Measurements from ENCODE around the gene B4GALT5. TPM values are rescaled to one million over a fixed set of nuclear protein-coding genes. Genes with fewer than 3 reads are reported as not detected.

B4GALT5 gene
- total RNA-seq, 1 donor from 2014 or later, result 72.9 TPM

DNA sequence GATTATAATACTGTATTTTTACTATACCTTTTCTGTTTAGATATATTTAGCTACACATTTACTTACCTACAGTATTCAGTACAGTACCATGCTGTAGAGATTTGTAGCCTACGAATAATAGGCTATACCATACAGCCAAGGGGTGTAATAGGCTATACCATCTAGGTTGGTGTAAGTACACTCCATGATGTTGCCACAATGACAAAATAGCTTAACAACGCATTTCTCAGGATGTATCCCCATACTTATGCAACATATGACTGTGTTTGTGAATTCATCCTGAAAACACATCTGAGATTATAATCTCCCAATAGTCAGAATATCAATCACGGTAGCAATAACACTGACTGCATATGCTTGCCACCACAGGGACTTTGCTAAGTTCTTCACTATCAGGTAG lies 20.7 kb downstream of the B4GALT5 start:
- Mint-ChIP-seq H3K4me3 (no peak overlapping the region), H3K9me3 (no peaks in the 10 kb centered on the region), H3K27ac (no peak overlapping the region), H3K36me3 (ENCODE audit: low read depth) (peaks cover 20% of the 10 kb centered on the region), H3K27me3 (no peaks in the 10 kb centered on the region), H3K4me1 (peaks cover 56% of the 10 kb centered on the region)
- no peak for ATAC-seq (ENCODE audit: low read depth)
- no peak for DNase-seq
- TF ChIP-seq, protein P1, sequence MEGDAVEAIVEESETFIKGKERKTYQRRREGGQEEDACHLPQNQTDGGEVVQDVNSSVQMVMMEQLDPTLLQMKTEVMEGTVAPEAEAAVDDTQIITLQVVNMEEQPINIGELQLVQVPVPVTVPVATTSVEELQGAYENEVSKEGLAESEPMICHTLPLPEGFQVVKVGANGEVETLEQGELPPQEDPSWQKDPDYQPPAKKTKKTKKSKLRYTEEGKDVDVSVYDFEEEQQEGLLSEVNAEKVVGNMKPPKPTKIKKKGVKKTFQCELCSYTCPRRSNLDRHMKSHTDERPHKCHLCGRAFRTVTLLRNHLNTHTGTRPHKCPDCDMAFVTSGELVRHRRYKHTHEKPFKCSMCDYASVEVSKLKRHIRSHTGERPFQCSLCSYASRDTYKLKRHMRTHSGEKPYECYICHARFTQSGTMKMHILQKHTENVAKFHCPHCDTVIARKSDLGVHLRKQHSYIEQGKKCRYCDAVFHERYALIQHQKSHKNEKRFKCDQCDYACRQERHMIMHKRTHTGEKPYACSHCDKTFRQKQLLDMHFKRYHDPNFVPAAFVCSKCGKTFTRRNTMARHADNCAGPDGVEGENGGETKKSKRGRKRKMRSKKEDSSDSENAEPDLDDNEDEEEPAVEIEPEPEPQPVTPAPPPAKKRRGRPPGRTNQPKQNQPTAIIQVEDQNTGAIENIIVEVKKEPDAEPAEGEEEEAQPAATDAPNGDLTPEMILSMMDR (IDR thresholded peaks at IDR 0.05), result no peak
- intact Hi-C loops (cut with micrococcal nuclease), result no loop called here
- ChIA-PET CTCF (interaction anchor here (0.9 kb wide), 1 partner anchor 13 kb away, joined by 3 read pairs; no protein-coding TSS in a partner anchor), POLR2A (interaction anchor here (0.5 to 1.2 kb wide), 4 partner anchors 13 to 251 kb away, joined by 3 to 8 read pairs (median 3); no protein-coding TSS in a partner anchor)

DNA sequence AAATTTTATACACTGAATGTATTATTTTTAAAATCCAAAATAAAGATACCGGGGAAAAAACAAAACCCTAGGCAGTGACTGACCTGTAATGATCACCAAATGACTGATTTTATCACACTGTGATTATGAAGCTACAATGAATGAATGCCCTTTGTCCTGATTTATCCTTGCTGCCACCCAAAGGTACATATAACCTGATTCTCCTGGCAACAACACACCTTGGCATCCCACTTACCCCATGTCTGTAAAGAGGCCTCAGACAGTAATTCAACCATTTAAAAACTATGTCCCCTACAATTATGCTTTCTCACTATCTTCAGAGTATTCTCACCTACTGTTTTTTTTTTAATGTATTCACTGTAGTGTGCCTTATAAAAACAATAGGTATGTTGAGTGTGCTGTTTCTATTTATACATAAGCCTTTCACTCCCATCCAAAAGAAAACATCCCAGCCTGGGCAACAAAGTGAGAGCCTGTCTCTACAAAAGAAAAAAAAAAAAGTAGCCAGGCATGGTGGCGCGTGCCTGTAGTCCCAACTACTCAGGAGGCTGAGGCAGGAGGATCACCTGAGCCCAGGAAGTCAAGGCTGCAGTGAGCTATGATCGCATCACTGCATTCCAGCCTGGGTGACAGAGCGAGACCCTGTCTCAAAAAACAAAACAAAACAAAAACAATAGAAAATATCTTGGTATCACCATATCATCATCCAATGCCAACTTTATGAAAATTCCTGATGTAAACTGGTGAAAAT lies 21.7 kb downstream of the B4GALT5 start:
- Mint-ChIP-seq H3K27me3 (no peaks in the 10 kb centered on the region), H3K4me3 (no peak overlapping the region), H3K36me3 (ENCODE audit: low read depth) (peaks cover 19% of the 10 kb centered on the region), H3K9me3 (no peaks in the 10 kb centered on the region), H3K4me1 (peaks cover 54% of the 10 kb centered on the region), H3K27ac (no peak overlapping the region)
- intact Hi-C loops (cut with micrococcal nuclease), result no loop called here
- ChIA-PET POLR2A (no interaction called here), CTCF (no interaction called here)
- TF ChIP-seq, protein P1 (IDR thresholded peaks at IDR 0.05), result no peak
- no peak for ATAC-seq (ENCODE audit: low read depth)
- DNase-seq, result no peak

DNA sequence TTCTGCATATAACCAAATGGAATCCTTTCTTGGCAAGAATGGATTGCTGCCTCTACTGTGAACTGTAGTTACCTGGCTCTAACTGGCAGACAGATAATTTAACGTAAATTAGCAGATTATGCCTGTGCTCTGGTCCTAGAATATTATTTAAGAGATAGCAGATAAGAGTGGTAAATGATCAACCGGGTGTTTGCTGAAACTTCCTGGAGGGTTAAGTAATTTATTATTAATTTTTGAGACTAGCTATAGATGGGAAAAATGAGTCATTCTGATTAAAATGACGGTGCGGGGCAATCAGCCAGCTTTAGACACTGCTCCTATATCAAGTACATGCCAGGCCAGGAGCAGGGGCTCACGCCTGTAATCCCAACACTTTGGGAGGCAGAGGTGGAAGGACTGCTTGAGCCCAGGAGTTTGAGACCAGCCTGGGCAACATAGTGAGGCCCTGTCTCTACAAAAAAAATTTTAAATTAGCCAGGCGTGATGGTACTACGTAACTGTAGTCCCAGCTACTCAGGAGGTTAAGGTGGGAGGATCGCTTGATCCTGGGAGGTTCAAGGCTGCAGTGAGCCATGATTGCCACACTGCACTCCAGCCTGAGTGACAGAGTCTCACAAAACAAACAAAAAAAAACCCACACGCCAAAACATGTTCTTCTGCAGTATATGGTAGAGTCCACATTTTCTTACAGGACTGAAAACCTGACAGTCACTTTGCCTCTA lies 22.6 kb downstream of the B4GALT5 start:
- peaks cover 22% of the 10 kb centered on the region for H3K36me3 Mint-ChIP-seq (ENCODE audit: low read depth)
- CTCF ChIA-PET, result no interaction called here

DNA sequence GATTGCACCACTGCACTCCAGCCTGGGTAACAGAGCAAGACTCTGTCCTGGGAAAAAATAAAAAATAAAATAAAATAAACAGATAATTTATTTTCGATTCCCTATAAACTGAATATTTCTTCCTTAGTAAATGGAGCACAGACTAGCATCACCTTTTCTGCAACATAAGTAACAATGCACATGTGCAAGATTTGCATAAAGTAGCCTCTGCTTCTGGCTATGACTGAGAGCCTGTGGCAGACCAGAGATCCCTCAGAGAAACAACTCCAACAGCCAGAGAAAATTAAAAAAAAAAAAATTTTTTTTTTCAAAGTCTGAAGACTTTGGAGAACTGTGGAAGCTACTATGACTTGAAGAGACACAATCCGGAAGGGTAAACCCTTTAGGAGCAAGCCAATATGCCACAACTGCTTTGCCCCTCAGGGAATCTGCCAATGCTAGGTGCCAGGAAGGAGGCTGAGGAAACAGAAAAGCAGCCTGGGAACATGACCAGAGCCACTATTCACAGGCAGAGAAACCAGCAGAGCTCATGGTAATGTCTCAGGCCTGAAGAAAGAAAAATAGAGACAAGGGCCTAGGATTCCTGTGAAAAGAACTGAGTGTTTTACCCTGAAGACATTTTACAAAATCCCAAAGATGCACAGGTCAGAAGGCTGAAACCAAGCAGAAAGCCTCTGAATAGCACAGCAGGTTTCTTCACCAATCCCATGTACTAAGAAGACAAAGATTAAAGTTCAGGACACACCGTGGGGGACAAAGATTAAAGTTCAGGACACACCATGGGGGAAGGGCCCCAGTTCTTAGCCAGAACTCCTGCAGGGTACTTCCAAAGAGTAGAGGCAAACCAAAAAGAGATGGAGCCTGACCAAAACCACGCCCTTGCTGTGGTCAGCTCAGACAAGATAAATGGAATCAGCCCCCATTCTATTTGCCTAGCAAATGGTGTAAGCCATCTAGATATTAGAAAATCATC lies 25.8 kb downstream of the B4GALT5 start:
- DNase-seq (no peak), ATAC-seq (ENCODE audit: low read depth) (peak; percentile 31)
- ChIA-PET CTCF (no interaction called here), POLR2A (interaction anchor here (0.8 kb wide), 1 partner anchor 125 kb away, joined by 4 read pairs; the partner anchor contains the start of gene SLC9A8)
- H3K4me1 Mint-ChIP-seq, result peaks cover 40% of the 10 kb centered on the region
- peaks cover 30% of the 10 kb centered on the region for H3K36me3 Mint-ChIP-seq (ENCODE audit: low read depth)
- H3K4me3 Mint-ChIP-seq, result no peak overlapping the region
- no peaks in the 10 kb centered on the region for H3K27me3 Mint-ChIP-seq
- no peaks in the 10 kb centered on the region for H3K9me3 Mint-ChIP-seq
- intact Hi-C loops (cut with micrococcal nuclease), result no loop called here
- H3K27ac Mint-ChIP-seq, result peak overlapping the region; percentile 4
- TF ChIP-seq, protein P1 (IDR thresholded peaks at IDR 0.05), result no peak

More for the DNA sequence above, 22.6 kb downstream of the B4GALT5 start:
- intact Hi-C loops (cut with micrococcal nuclease), result no loop called here
- ATAC-seq (ENCODE audit: low read depth) (no peak), DNase-seq (no peak)
- no peaks in the 10 kb centered on the region for H3K27me3 Mint-ChIP-seq
- H3K27ac Mint-ChIP-seq, result no peak overlapping the region
- H3K9me3 Mint-ChIP-seq, result no peaks in the 10 kb centered on the region
- TF ChIP-seq, protein P1 (IDR thresholded peaks at IDR 0.05), result no peak
- POLR2A ChIA-PET, result interaction anchor here (1.0 kb wide), 1 partner anchor 15 kb away, joined by 5 read pairs; no protein-coding TSS in a partner anchor
- H3K4me1 Mint-ChIP-seq, result peaks cover 51% of the 10 kb centered on the region
- H3K4me3 Mint-ChIP-seq, result no peak overlapping the region
